C4-2B (cell line): ENCODE data around the gene COL15A1.

Experiments
- CTCF ChIP-seq: fragments of 450-650 bp; conservative IDR thresholded peaks from 2 replicates; pipeline ENCODE4 v1.5.1; 2017; ENCODE audit warnings: mild to moderate bottlenecking
- ZFX ChIP-seq: fragments of 450-650 bp; IDR thresholded peaks from 2 replicates; pipeline ENCODE4 v1.6.1; 2017

- no peak for TF ChIP-seq CTCF
- no peak for TF ChIP-seq ZFX
These were observed 8.3 kb downstream of the COL15A1 start for GRCh38 chr9:98951967-98952366.
